Sigmoid colon (tissue), 7 donors: ENCODE results near the gene VIT. TPM values are rescaled to one million over a fixed set of nuclear protein-coding genes. Genes with fewer than 3 reads are reported as not detected.

Experiments
- DNase-seq: peaks from one replicate; pipeline ENCODE4 v3.0.0-alpha.2; 2019
- H3K27ac ChIP-seq, 4 donors: fragments of 200-600 bp; sonication (generic); one replicate each; pipeline ENCODE4 v1.5.1; 2016 to 2019; ENCODE audit warnings: mild to moderate bottlenecking in 1 of 4
- H3K27me3 ChIP-seq, 3 donors: fragments of 200-600 bp; sonication (generic); one replicate each; pipeline ENCODE4 v1.5.1; 2019; ENCODE audit warnings: mild to moderate bottlenecking in 1 of 3
- H3K36me3 ChIP-seq, 4 donors: fragments of 200-600 bp; sonication (generic); one replicate each; pipeline ENCODE4 v1.5.1; 2016 to 2019
- H3K4me1 ChIP-seq, 4 donors: fragments of 200-600 bp; sonication (generic); one replicate each; pipeline ENCODE4 v1.5.1; 2017 to 2019
- H3K4me3 ChIP-seq, 4 donors: fragments of 200-600 bp; sonication (generic); one replicate each; pipeline ENCODE4 v1.5.1; 2017 to 2019; ENCODE audit warnings: mild to moderate bottlenecking in 2 of 4, moderate library complexity in 1 of 4
- H3K9me3 ChIP-seq, 4 donors: fragments of 200-600 bp in 3 of 4; sonication (generic) in 3 of 4; one replicate each; pipeline versions ENCODE4 v1.5.1 to v1.6.1; 2013 to 2019
- EP300 ChIP-seq, 4 donors: sonication (generic); formaldehyde crosslinking; IDR thresholded peaks; one replicate each; pipeline ENCODE4 v1.6.1; 2017; ENCODE audit warnings: antibody characterized with exemption in 4 of 4
- POLR2A ChIP-seq, 2 donors: fragments of 450-650 bp; IDR thresholded peaks; one replicate each; pipeline ENCODE4 v1.6.1; 2016; ENCODE audit warnings: antibody characterized with exemption in 2 of 2, mild to moderate bottlenecking in 2 of 2, moderate library complexity in 2 of 2
- POLR2AphosphoS5 ChIP-seq, 4 donors: sonication (generic); formaldehyde crosslinking; IDR thresholded peaks; one replicate each; pipeline ENCODE4 v1.6.1; 2017; ENCODE audit warnings: antibody characterized with exemption in 4 of 4
- WGBS, 2 donors: extraction: QIAGEN DNeasy Blood & Tissue Kit; methylation state at CpG; one replicate each; pipeline ENCODE4 v1.1.7; 2013; 5-methylcytosine and 5-hydroxymethylcytosine counted together
- intact Hi-C: fragments of 100-400 bp; cut with DNase I; formaldehyde crosslinking; loops from one replicate; pipeline ENCODE4 v1.15.1; 2023
- polyA plus RNA-seq, 3 donors: library from polyadenylated mRNA; stranded (reverse); fragments of 200-250 nt; gene quantifications; one replicate each; pipeline ENCODE4 v1.2.3, GENCODE V29; 2013
- total RNA-seq, 4 donors: library from RNA; depleted of rRNA; stranded (reverse); fragments of >200 nt; gene quantifications; one replicate each; pipeline ENCODE4 v1.1.0, GENCODE V29; 2016
- TF ChIP-seq, protein P1 (sequence below), 4 experiments: fragments of 450-650 bp in 3 of 4; fragments of 200-600 bp in 1 of 4; IDR thresholded peaks; one replicate each; pipeline ENCODE4 v1.5.1; 2016 to 2019; ENCODE audit warnings: antibody characterized with exemption in 4 of 4, mild to moderate bottlenecking in 3 of 4, moderate library complexity in 2 of 4
- donor health status: healthy with polysubstance abuse.
- donor health status: Bipolar disorder and iron deficiency.
- donor health status: healthy.

VIT gene
- total and polyA plus RNA-seq, 7 donors: 1.1 to 16.5 (median 9.6) TPM; not detected in 1

DNA sequence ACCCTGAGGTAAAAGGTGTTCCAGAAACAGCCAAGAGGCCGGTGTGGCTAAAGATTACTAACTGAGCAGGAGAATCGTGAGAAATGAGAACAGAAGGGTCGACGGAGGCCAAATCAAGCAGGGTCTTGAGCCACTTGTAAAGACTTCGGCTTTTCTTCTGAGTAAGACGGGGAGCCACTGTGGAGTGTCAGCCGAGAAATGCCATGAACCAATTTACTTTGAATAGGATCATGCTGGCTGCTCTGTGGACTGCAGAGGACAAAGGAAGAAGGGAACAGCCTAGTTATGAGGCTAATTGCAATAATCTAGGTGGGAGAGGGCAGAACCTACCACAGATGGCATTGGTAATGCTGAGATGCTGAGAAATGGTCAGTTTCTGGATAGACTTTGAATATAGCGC, 16.8 kb downstream of the VIT start:
- Histone ChIP-seq H3K4me1 (no peaks in the 10 kb centered on the region), H3K27me3 (no peaks in the 10 kb centered on the region), H3K36me3 (no peaks in the 10 kb centered on the region), H3K27ac (no peak overlapping the region), H3K9me3 (peaks cover 0 to 3% (median 1%) of the 10 kb centered on the region in 4 donors), H3K4me3 (no peak overlapping the region)
- TF ChIP-seq POLR2AphosphoS5 (IDR thresholded peaks at IDR 0.05) (no peak), EP300 (IDR thresholded peaks at IDR 0.05) (no peak), POLR2A (IDR thresholded peaks at IDR 0.05) (no peak)
- TF ChIP-seq, protein P1, sequence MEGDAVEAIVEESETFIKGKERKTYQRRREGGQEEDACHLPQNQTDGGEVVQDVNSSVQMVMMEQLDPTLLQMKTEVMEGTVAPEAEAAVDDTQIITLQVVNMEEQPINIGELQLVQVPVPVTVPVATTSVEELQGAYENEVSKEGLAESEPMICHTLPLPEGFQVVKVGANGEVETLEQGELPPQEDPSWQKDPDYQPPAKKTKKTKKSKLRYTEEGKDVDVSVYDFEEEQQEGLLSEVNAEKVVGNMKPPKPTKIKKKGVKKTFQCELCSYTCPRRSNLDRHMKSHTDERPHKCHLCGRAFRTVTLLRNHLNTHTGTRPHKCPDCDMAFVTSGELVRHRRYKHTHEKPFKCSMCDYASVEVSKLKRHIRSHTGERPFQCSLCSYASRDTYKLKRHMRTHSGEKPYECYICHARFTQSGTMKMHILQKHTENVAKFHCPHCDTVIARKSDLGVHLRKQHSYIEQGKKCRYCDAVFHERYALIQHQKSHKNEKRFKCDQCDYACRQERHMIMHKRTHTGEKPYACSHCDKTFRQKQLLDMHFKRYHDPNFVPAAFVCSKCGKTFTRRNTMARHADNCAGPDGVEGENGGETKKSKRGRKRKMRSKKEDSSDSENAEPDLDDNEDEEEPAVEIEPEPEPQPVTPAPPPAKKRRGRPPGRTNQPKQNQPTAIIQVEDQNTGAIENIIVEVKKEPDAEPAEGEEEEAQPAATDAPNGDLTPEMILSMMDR (IDR thresholded peaks at IDR 0.05): no peak
- 89 to 92% methylated on average over 8 of the region's 8 CpGs for WGBS, 2 donors
- DNase-seq: no peak
- intact Hi-C loops: no loop called here

DNA sequence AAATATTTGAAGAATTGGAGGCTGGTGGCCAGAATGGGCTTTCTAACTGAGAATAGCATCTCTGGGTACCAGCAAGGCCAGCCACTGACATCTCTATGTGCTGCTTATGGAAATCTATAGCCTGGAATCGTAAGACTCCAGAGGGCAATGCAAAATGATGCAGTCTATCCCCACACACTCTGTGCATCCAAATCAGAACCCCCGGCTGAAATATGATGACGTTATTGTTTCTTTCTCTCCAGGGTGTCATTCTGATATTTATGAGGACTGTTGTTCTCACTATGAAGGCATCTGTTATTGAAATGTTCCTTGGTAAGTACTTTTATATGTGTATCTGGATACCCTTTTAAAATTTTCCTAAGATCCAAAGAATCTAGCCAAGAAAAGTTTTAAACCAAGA, 19.6 kb downstream of the VIT start:
- Histone ChIP-seq H3K27me3 (no peaks in the 10 kb centered on the region), H3K4me3 (no peak overlapping the region), H3K27ac (no peak overlapping the region), H3K4me1 (no peaks in the 10 kb centered on the region), H3K9me3 (peaks cover 0 to under 1% (median 0%) of the 10 kb centered on the region in 4 donors), H3K36me3 (peaks cover 0 to 3% (median 0%) of the 10 kb centered on the region in 4 donors)
- intact Hi-C loops: no loop called here
- 88 to 89% methylated on average over 3 of the region's 3 CpGs for WGBS, 2 donors
- DNase-seq: no peak
- TF ChIP-seq, protein P1 (IDR thresholded peaks at IDR 0.05): no peak
- TF ChIP-seq POLR2AphosphoS5 (IDR thresholded peaks at IDR 0.05) (no peak), EP300 (IDR thresholded peaks at IDR 0.05) (no peak), POLR2A (IDR thresholded peaks at IDR 0.05) (no peak)

DNA sequence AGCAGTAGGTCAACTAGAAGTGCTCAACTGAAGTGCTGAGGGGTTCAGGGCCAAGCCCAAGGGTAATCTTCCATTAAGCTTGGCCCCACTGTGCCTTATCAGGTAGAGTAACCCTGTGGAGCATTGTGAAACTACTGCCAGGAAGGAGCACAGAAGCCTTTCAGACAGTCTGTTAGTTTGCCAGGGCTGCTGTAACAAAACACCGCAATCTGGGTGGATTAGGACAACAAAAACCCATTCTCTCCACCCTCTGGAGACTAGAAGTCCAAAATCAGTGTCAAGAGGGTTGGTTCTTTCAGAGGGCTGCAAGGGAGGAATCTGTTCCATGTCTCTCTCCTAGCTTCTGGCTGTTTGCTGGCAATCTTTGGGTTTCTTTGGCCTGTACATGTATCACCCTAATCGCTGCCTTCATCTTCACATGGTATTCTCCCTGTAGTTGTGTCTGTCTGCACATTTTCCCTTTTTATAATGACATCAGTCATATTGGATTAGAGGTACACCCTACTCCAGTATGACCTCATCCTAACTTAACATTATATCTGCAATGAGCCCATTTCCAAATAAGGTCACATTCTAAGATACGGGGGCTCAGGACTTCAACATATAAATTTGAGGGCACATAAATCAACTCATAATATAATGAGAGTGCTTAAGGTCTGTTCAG, 21.2 kb downstream of the VIT start:
- Histone ChIP-seq H3K9me3 (no peaks in the 10 kb centered on the region), H3K27me3 (no peaks in the 10 kb centered on the region), H3K4me1 (no peaks in the 10 kb centered on the region), H3K27ac (no peak overlapping the region), H3K36me3 (peaks cover 0 to 3% (median 0%) of the 10 kb centered on the region in 4 donors), H3K4me3 (no peak overlapping the region)
- TF ChIP-seq, protein P1 (IDR thresholded peaks at IDR 0.05): no peak
- TF ChIP-seq POLR2AphosphoS5 (IDR thresholded peaks at IDR 0.05): no peak
- TF ChIP-seq EP300 (IDR thresholded peaks at IDR 0.05): no peak
- no peak for TF ChIP-seq POLR2A (IDR thresholded peaks at IDR 0.05)
- DNase-seq: no peak
- intact Hi-C loops: no loop called here
- 94 to 96% methylated on average over 3 of the region's 3 CpGs for WGBS, 2 donors

DNA sequence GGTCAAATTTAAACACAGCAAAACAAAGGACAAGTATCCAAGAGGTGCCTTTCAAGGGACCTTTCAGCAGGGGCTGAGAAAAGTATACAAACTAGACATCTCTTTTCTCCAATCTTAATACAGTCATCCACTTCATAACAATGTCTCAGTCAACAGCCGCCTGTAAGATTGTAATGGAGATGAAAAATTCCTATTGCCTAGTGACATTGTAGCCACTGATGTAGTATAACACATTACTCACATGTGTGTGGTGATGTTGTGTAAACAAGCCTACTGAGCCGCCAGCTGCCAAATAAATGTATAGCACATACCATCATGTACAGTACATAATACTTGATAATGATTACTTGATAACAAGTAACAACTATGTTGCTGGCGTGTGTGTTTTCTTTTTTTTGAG, 31.0 kb downstream of the VIT start:
- no peak overlapping the region for H3K27ac ChIP-seq
- H3K27me3 ChIP-seq: no peaks in the 10 kb centered on the region
- intact Hi-C loops: no loop called here
- H3K36me3 ChIP-seq: no peaks in the 10 kb centered on the region
- WGBS, 2 donors: 89 to 93% methylated on average over 3 of the region's 3 CpGs
- H3K9me3 ChIP-seq: no peaks in the 10 kb centered on the region
- no peak for DNase-seq
- TF ChIP-seq EP300 (IDR thresholded peaks at IDR 0.05): no peak
- TF ChIP-seq, protein P1 (IDR thresholded peaks at IDR 0.05): no peak
- TF ChIP-seq POLR2A (IDR thresholded peaks at IDR 0.05): no peak
- TF ChIP-seq POLR2AphosphoS5 (IDR thresholded peaks at IDR 0.05): no peak
- H3K4me1 ChIP-seq: no peaks in the 10 kb centered on the region
- H3K4me3 ChIP-seq: no peak overlapping the region

DNA sequence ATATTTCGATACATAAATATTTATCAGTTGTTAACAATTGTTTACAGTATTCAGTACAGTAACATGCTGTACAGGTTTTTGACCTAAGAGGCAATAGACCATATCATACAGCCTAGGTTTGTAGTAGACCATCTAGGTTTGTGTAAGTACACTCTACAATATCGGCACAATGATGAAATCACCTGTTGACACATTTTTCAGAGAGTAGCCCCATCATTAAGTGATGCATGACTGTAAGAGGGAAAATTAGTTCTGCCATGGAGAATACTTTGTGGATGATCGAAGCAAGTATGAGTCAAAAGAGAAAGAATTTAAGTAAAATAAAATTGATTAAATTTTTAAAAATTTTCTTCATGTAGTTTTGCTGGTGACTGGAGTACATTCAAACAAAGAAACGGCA, 32.6 kb downstream of the VIT start:
- no peak overlapping the region for H3K27ac ChIP-seq
- no peak for DNase-seq
- no peaks in the 10 kb centered on the region for H3K27me3 ChIP-seq
- TF ChIP-seq POLR2A (IDR thresholded peaks at IDR 0.05) (no peak), EP300 (IDR thresholded peaks at IDR 0.05) (no peak), POLR2AphosphoS5 (IDR thresholded peaks at IDR 0.05) (no peak)
- TF ChIP-seq, protein P1 (IDR thresholded peaks at IDR 0.05): no peak
- 70 to 95% methylated on average over 4 of the region's 4 CpGs for WGBS, 2 donors
- H3K9me3 ChIP-seq: no peaks in the 10 kb centered on the region
- H3K36me3 ChIP-seq: no peaks in the 10 kb centered on the region
- intact Hi-C loops: no loop called here
- no peaks in the 10 kb centered on the region for H3K4me1 ChIP-seq
- H3K4me3 ChIP-seq: no peak overlapping the region
